HG03064 (cell line): Measurements from ENCODE around the gene SEC31A.
A peak's percentile ranks its signal among the peaks of the same experiment; 100 is the strongest.

Experiments
- ATAC-seq: cut with Tn5 transposase; IDR thresholded peaks from one replicate; pipeline ENCODE4 v1.9.1; 2021; ENCODE audit warnings: low read depth; ENCODE audit not compliant: unreplicated experiment

Gene SEC31A

DNA sequence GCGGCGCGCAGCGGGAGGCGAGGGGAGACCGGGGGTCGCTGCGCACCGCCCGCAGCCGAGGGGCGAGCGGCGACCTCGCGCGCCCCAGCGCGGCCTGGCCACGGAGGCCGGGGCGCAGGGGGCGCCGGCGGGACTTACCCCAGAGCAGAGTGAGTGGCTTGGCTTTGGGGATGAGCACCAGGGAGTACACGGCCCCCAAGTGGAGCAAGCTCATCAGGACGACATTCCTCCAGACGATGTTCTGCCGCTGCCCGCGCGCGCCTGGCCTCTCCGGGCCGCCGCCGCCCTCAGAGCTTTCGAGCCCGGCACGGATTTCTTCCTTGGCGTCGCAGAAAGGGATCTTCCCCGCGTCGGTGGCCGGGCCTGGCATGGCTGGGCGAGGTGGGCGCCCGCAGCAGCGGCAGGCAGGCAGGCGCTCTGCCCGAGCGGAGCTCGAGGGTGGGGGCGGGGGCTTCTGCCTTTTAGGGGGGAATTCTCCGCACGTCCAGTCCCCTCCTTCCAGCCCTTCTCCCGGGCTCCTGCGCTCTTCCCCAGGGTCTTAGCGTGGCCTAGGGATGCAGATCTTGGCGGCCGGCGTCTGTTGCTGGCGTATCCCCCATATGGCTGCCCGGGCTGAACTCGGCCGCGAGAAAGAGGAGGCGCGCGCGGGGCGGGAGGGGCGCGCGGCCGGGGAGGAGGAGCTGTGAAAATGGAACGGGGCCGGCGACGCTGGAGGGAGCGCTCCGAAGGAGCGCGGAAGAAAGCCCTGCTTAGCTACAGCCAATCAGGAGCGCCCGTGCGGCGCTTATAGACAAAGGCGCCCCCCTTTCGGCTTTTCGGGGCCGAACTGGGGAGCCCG is 92.6 kb downstream of the SEC31A start, which contains the start of gene SCD5:
TSS of gene SCD5 (minus strand) at position 629 of the 838 bp plus-strand sequence. CDS start at position 370, 259 bp downstream.
- ATAC-seq = peak; percentile 88

DNA sequence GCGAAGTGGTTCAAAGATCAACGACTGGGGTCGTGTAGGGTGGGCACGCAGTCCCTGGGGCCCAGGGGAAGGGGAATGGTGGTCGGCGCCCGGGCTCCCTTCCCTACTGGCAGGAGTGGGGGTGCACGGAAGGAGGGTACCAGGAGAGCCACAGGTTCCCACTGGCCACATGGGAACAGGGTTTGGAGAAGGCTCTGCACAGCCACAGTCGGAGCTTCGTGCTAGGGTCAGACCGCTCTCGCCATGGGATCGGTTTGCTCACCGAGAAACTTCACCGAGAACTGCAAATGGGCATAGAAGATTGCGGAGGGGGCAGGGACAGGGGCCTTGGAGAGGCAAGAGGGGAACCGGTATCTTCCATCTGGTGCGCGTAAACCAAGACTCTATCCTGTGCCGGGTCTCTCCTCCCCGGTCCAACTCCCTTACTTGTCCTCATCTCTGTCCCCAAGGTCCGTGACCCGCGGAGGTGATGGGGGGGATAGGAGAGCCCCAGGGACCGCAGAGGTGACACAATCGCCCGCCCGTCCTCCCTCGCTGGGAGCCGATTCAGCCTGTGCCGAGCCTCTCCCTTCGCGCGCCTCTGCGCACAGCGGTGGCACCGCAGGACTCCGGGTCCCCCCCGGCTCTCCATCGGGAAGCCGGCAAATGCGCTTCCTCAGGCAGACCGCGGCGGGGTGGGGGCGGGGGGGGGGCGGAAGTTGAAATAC is 93.4 kb downstream of the SEC31A start:
- peak; percentile 9 for ATAC-seq

- ATAC-seq = no peak
Observed at GRCh38 chr4:82797040-82797404, 93.9 kb downstream of the SEC31A start.

- ATAC-seq = no peak
Observed at GRCh38 chr4:82792912-82793649, 97.9 kb downstream of the SEC31A start.

DNA sequence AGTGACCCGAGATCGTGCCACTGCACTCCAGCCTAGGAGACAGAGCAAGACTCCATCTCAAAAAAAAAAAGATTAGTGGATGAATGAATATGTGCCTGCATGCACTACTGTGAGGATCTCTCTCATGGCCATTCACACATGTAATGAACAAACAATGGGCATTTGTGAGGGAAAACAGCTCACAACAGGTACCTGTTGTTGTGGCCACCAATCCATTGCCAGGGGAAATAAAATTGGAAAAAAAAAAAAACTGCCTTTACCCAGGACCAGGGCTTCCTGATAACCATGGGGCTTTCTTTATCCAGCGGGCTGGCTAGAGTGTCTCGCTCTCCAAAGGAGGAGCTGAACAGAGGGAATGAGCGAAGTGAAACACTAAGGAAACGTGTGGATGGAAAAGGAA is 99.8 kb downstream of the SEC31A start:
- no peak for ATAC-seq

DNA sequence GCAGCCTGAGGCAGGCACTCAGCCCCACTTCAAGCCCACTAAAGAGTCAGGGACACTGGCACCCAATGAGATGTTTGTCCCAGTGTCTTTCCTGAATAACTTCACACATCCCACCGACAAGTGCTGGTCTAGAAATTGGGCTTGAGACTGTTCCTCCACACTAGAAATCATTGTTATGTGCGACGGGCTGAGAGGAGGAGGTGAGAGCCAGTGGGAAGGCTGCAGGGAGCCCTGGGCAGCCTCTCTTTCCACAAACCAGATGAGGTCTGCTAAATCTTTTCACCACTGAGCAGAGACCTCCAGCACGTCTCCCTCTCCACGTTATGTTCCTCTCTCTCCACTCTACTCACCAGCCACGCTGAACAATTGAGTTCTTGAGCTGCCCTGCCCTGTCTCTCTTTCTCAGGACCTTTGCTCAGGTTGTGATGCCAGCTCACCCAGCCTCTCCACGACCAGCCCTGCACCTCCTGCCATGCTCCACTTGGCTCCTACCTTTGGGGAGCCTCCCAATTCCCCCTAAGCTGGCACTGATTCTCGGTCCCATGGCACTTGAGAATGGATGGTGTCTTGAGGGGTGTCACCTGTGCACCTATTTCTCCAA is 100.8 kb downstream of the SEC31A start:
- no peak for ATAC-seq

DNA sequence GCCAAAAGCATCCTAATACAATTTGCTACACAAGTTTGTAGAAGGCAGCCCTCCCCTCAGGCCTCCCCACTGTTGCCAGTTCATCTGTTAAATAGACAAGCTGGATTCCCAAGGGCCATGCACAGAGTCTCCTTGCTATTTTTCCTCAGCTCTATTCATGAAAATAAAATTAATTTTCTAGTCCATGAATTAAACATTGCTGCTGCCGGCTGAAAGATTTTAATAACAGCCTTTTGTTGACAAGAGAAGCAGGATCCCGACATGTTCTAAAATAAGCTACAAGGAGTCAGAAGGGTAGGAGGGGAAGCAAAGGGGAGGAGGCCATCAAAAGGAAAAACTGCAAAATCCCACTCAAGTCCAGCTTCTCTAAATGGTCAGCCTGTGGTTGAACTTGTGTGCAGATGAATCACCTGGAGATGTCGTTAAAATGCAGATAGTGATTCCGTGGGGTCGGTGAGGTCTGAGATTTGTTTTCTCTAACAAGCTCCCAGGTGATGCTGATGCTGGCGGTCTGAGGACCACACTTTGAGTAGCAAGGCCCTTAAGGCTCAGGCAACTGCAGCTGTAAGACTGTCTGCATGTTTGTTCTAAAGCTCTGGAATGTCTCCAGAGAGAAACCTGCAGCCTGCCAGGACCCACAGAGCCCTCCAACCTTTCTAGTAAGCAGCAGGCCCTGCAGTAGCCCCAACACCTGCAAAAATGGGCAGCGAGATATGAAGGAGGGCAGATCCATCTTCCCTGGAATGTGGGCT is 101.8 kb downstream of the SEC31A start:
- ATAC-seq = no peak

- ATAC-seq = no peak
Observed at GRCh38 chr4:82787342-82787741, 103.6 kb downstream of the SEC31A start.

GRCh38 chr4:82786828-82787227 is 104.1 kb downstream of the SEC31A start:
- no peak for ATAC-seq

- no peak for ATAC-seq
Observed at GRCh38 chr4:82785611-82786400, 105.1 kb downstream of the SEC31A start.

DNA sequence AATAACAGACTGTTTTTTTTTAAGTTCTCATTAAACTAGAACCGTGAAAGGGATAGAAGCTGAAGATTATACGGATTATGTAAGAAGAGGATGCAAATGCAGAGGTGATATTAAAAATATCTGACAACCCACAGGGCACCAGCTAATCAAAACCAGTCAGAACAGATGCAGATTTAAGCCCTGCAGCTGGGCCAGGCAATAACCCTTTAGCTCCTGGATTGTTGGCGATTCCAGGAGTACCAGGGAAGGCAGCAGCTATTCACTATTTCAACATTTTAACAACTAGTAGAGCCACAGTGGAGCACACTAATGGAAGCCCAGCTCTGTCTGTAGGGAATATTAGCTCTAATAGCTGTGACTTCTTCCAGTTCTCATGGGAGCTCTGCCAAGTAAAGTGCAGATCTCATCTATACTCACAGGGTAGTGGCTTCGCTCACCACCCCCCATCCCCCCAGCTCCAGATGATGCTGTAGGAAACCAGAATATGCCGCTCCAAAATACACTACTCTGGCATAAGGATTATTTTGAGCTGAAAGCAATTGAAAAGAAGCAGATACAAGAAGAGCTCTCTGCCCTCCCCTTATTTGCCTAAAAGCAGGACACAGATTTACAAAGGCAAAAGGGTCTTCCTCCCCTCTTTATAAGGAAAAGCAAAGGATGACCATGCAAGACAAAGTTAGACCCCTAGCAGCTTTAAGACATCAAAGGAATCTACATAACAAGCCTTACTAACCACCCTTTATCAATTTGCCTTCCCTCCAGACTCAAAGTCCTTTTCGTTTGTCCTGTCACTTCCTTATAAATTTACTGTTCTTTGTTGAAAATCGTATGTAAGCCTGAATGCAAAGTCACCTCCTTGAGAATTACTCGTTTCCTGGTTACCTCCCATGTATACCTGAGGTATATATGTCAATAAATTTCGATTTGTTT is 106.0 kb downstream of the SEC31A start:
- ATAC-seq = no peak

- ATAC-seq = no peak
Observed at GRCh38 chr4:82782626-82783345, 108.2 kb downstream of the SEC31A start.

DNA sequence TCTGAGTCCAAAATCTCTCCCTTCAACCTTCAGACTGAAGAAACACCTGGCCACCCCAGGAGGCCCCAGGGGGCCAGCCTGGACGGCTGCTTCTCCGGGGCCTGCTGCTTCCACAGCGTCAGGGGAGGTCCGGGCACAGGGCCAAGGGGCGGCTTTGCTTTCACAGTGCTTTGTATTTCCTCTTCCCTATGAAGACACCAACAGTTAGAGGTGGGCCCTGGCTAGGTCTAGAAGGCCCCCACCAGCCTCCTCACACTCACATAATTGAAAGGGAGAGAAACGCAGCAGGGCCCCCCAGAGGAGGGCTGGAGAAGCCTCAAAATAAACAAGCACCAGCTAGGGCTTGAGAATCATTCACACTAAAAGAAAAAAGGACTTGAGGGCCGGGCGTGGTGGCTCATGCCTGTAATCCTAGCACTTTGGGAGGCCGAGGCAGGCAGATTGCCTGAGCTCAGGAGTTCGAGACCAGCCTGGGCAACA is 110.2 kb downstream of the SEC31A start:
- peak; percentile 93 for ATAC-seq

GRCh38 chr4:82780170-82780751 is 110.7 kb downstream of the SEC31A start:
- ATAC-seq = no peak

DNA sequence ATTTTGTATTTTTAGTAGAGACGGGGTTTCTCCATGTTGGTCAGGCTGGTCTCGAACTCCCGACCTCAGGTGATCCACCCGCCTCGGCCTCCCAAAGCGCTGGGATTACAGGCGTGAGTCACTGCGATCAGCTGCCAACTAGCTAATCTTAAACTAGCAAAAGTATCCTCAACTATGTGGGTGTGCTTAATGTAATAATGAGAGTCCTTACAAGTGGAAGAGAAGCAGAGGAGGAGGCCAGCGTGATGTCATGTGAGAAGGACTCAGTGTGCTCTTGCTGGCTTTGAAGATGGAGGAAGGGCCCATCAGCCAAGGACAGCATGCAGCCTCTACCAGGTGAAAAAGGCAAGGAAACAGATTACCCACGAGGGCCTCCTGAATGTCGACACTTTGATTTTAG is 111.9 kb downstream of the SEC31A start:
- no peak for ATAC-seq

- ATAC-seq = no peak
Observed at GRCh38 chr4:82777857-82778525, 113.0 kb downstream of the SEC31A start.
